Body of pancreas (tissue), 4 donors: ENCODE measurements around the gene ANOS1. TPM values are rescaled to one million over a fixed set of nuclear protein-coding genes. Genes with fewer than 3 reads are reported as not detected.
"Not testable (repeated sequence)": the region's sequence is repeated elsewhere in the genome, so short reads cannot be mapped to it uniquely, and the experiment has no call there.

ENCODE experiments used
- ATAC-seq: fragments of 150-250 bp; one replicate; pipeline ENCODE4 v1.9.1; 2016
- DNase-seq, 4 donors: peaks; one replicate each; pipeline ENCODE4 v3.0.0-alpha.2; 2019
- H3K27ac ChIP-seq, 4 donors: fragments of 200-600 bp; sonication (generic); 1 replicate in 3 of 4; 2 replicates in 1 of 4; pipeline versions ENCODE4 v1.5.1 to v1.6.1; 2016 to 2019; ENCODE audit warnings: mild to moderate bottlenecking in 1 of 4, mixed read lengths in 1 of 4, moderate library complexity in 1 of 4
- H3K27me3 ChIP-seq, 2 donors: fragments of 200-600 bp; sonication (generic); one replicate each; pipeline ENCODE4 v1.6.0; 2016; ENCODE audit warnings: mild to moderate bottlenecking in 1 of 2
- H3K36me3 ChIP-seq, 2 donors: fragments of 200-600 bp; sonication (generic); replicated peaks in 1 of 2; 2 replicates each; pipeline ENCODE4 v1.5.1; 2016; ENCODE audit warnings: low read depth in 2 of 2; ENCODE audit not compliant: insufficient read depth in 1 of 2
- H3K4me1 ChIP-seq: fragments of 200-600 bp; sonication (generic); one replicate; pipeline ENCODE4 v1.6.0; 2016
- H3K4me3 ChIP-seq, 2 donors: fragments of 200-600 bp; sonication (generic); 1 replicate in 1 of 2; 2 replicates in 1 of 2; pipeline ENCODE4 v1.5.1; 2016 to 2019
- H3K9me3 ChIP-seq, 3 donors: fragments of 200-600 bp; sonication (generic); 1 replicate in 2 of 3; 2 replicates in 1 of 3; pipeline ENCODE4 v1.5.1; 2016
- CTCF ChIP-seq, 7 experiments: fragments of 450-650 bp in 4 of 7; fragments of 200-600 bp in 3 of 7; sonication (generic) in 3 of 7; IDR thresholded peaks; one replicate each; pipeline ENCODE4 v1.5.1; 2016 to 2019; ENCODE audit warnings: antibody characterized with exemption in 7 of 7
- POLR2A ChIP-seq, 3 donors: fragments of 450-650 bp; IDR thresholded peaks; one replicate each; pipeline ENCODE4 v1.6.1; 2016; ENCODE audit warnings: antibody characterized with exemption in 3 of 3, mild to moderate bottlenecking in 2 of 3
- WGBS, 2 donors: methylation state at CpG; one replicate each; pipeline ENCODE4 v1.1.5; 2017; 5-methylcytosine and 5-hydroxymethylcytosine counted together
- intact Hi-C: fragments of 100-400 bp; cut with DNase I; formaldehyde crosslinking; loops from one replicate; pipeline ENCODE4 v1.15.1; 2023
- total RNA-seq, 2 donors: library from RNA; depleted of rRNA; stranded (reverse); fragments of >200 nt; gene quantifications; one replicate each; pipeline ENCODE4 v1.1.0, GENCODE V29; 2016

The ANOS1 gene
- total RNA-seq, 2 donors from 2014 or later = 0.52 TPM; not detected in 1

GRCh38 chrX:8520178-8520577 lies 211.8 kb downstream of the ANOS1 start:
- Histone ChIP-seq H3K9me3 (no peaks in the 10 kb centered on the region), H3K27me3 (no peaks in the 10 kb centered on the region), H3K4me1 (no peaks in the 10 kb centered on the region), H3K27ac (no peak overlapping the region), H3K4me3 (no peak overlapping the region), H3K36me3 (no peaks in the 10 kb centered on the region)
- TF ChIP-seq POLR2A (IDR thresholded peaks at IDR 0.05) (no peak), CTCF (IDR thresholded peaks at IDR 0.05) (no peak)
- ATAC-seq = no peak
- intact Hi-C loops = no loop called here
- WGBS, 2 donors = 55 to 62% methylated on average over 3 of the region's 3 CpGs
- no peak for DNase-seq

DNA sequence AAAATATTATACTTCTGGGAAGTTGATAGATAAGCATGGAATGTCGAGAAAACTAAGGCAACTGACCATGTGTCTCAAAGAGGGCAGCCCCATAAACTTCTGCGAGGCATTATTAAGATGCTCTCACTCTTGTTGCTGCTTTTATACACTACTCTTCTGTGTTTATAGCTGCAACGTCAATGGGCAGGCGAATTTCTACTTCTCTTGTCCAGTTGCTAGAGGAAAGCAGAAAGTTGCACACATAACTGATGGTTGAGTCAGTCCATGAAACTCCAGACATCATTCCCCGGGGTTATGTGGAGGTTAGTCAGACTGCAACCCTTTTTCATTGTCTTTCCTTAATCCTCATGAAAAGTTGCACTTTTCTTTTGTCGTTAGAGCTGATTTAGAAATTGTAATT lies 227.5 kb downstream of the ANOS1 start:
- intact Hi-C loops = no loop called here
- Histone ChIP-seq H3K4me1 (no peaks in the 10 kb centered on the region), H3K27me3 (no peaks in the 10 kb centered on the region), H3K36me3 (no peaks in the 10 kb centered on the region), H3K4me3 (no peak overlapping the region), H3K9me3 (no peaks in the 10 kb centered on the region), H3K27ac (no peak overlapping the region)
- 40 to 49% methylated on average over 6 of the region's 6 CpGs for WGBS, 2 donors
- no peak for DNase-seq
- TF ChIP-seq CTCF (IDR thresholded peaks at IDR 0.05) = no peak
- TF ChIP-seq POLR2A (IDR thresholded peaks at IDR 0.05) = no peak
- no peak for ATAC-seq

DNA sequence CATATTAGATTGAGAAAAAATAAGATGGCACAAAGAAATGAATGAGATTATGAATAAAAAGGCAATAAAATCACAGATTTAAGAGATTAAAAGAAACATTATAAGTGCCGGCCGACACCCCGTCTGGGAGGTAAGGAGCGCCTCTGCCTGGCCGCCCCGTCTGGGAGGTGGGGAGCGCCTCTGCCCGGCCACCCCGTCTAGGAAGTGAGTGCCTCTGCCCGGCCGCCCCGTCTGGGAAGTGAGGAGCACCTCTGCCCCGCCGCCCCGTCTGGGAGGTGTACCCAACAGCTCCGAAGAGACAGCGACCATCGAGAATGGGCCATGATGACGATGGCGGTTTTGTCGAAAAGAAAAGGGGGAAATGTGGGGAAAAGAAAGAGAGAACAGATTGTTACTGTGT lies 229.8 kb downstream of the ANOS1 start:
- WGBS, 2 donors = 91 to 97% methylated on average over 6 to 21 of the region's 21 CpGs
- intact Hi-C loops, DNase-seq, H3K4me1 ChIP-seq, H3K9me3 ChIP-seq, ATAC-seq, H3K36me3 ChIP-seq, H3K27me3 ChIP-seq, H3K4me3 ChIP-seq, H3K27ac ChIP-seq: not testable (repeated sequence)

- intact Hi-C loops = no loop called here
- Histone ChIP-seq H3K4me3 (no peak overlapping the region), H3K9me3 (no peaks in the 10 kb centered on the region), H3K27ac (no peak overlapping the region), H3K36me3 (no peaks in the 10 kb centered on the region), H3K4me1 (no peaks in the 10 kb centered on the region), H3K27me3 (no peaks in the 10 kb centered on the region)
- ATAC-seq (no peak), DNase-seq (no peak)
- 73 to 83% methylated on average over 3 to 4 of the region's 4 CpGs for WGBS, 2 donors
- no peak for TF ChIP-seq CTCF (IDR thresholded peaks at IDR 0.05)
- TF ChIP-seq POLR2A (IDR thresholded peaks at IDR 0.05) = no peak
Observed at GRCh38 chrX:8500203-8500602, 231.7 kb downstream of the ANOS1 start.

- DNase-seq, H3K27ac ChIP-seq, H3K36me3 ChIP-seq, ATAC-seq, H3K9me3 ChIP-seq, intact Hi-C loops, H3K4me3 ChIP-seq, H3K27me3 ChIP-seq, H3K4me1 ChIP-seq: not testable (repeated sequence)
- WGBS, 2 donors = 50 to 67% methylated on average over 3 to 4 of the region's 4 CpGs
Observed at GRCh38 chrX:8495036-8495435, 236.9 kb downstream of the ANOS1 start.

DNA sequence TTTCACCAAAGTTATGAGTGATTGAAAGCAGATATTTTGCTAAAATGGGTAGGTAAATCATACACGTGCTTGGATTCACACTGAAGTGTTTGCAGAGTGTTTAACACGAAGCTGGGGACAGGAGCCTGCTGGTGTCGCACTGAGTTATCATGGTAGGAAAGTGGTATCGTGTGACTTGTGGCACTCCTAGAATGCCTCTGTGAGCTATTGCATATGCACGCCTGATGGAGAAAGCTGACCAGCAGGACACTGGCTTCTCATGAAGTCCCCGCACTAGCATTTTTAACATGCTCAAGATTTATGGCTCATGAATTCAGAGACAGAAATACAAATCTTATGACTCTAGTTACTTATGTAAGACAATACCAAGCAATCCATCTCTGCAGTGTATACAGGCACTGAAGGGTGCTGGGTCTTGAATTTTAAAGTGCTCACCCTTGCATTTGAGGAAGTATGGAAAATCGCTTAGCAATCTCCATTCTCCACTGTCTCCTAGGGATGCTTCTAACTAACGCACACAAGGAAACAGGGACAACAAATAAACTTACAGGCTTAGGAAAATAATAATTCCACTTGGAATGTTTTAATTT lies 247.5 kb downstream of the ANOS1 start:
- Histone ChIP-seq H3K4me1 (no peaks in the 10 kb centered on the region), H3K36me3 (no peaks in the 10 kb centered on the region), H3K27me3 (no peaks in the 10 kb centered on the region), H3K4me3 (no peak overlapping the region), H3K27ac (no peak overlapping the region), H3K9me3 (no peaks in the 10 kb centered on the region)
- ATAC-seq (no peak), DNase-seq (no peak)
- no peak for TF ChIP-seq POLR2A (IDR thresholded peaks at IDR 0.05)
- no peak for TF ChIP-seq CTCF (IDR thresholded peaks at IDR 0.05)
- intact Hi-C loops = no loop called here
- 53 to 65% methylated on average over 7 to 8 of the region's 8 CpGs for WGBS, 2 donors
